Peyer's patch (tissue), 4 donors: Measurements from ENCODE around the gene CYP20A1.
"Not testable (repeated sequence)": the region's sequence is repeated elsewhere in the genome, so short reads cannot be mapped to it uniquely, and the experiment has no call there.

Source experiments
- CTCF ChIP-seq, 6 experiments: fragments of 450-650 bp in 4 of 6; fragments of 200-600 bp in 2 of 6; sonication (generic) in 1 of 6; IDR thresholded peaks; one replicate each; pipeline ENCODE4 v1.5.1; 2017 to 2019; ENCODE audit warnings: antibody characterized with exemption in 6 of 6, mild to moderate bottlenecking in 3 of 6, moderate library complexity in 1 of 6
- POLR2A ChIP-seq, 2 donors: fragments of 450-650 bp; IDR thresholded peaks; one replicate each; pipeline ENCODE4 v1.5.1; 2017; ENCODE audit warnings: antibody characterized with exemption in 2 of 2, mild to moderate bottlenecking in 2 of 2, moderate library complexity in 2 of 2

- TF ChIP-seq POLR2A, CTCF (IDR thresholded peaks at IDR 0.05): not testable (repeated sequence)
Measured at GRCh38 chr2:203229674-203230073, 9.1 kb upstream of the CYP20A1 start.
